OCI-LY1 (cell line): ENCODE results near the gene LUZP1.

Experiments used
- H2AFZ ChIP-seq: fragments of 200-600 bp; sonication (generic), shearing (Covaris generic); 2 replicates; pipeline ENCODE4 v1.6.0; 2014; ENCODE audit warnings: antibody characterized with exemption, mild to moderate bottlenecking, low read length
- H3F3A ChIP-seq: fragments of 200-600 bp; sonication (generic), shearing (Covaris generic); 2 replicates; pipeline ENCODE4 v1.6.0; 2014; ENCODE audit warnings: mild to moderate bottlenecking, antibody characterized with exemption, low read length, moderate library complexity; ENCODE audit not compliant: insufficient read depth
- H3K27ac ChIP-seq: fragments of 200-600 bp; sonication (generic); 2 replicates; pipeline ENCODE4 v1.5.1; 2014; ENCODE audit warnings: low read length, mixed run types, mild to moderate bottlenecking, low read depth; ENCODE audit not compliant: poor library complexity, severe bottlenecking
- H3K27me3 ChIP-seq: fragments of 200-600 bp; sonication (generic); 2 replicates; pipeline ENCODE4 v1.6.0; 2014; ENCODE audit warnings: antibody characterized with exemption, mild to moderate bottlenecking, low read length, moderate library complexity; ENCODE audit not compliant: insufficient read depth
- H3K36me3 ChIP-seq: fragments of 200-600 bp; sonication (generic); 2 replicates; pipeline ENCODE4 v1.6.1; 2014; ENCODE audit warnings: mild to moderate bottlenecking, antibody characterized with exemption, low read length, moderate library complexity, mixed read lengths; ENCODE audit not compliant: insufficient read depth
- H3K4me1 ChIP-seq: fragments of 200-600 bp; sonication (generic); 2 replicates; pipeline ENCODE4 v1.5.1; 2014; ENCODE audit warnings: mild to moderate bottlenecking, low read length, moderate library complexity; ENCODE audit not compliant: insufficient read depth, severe bottlenecking
- H3K4me2 ChIP-seq: fragments of 200-600 bp; sonication (generic), shearing (Covaris generic); 2 replicates; pipeline ENCODE4 v1.6.1; 2014; ENCODE audit warnings: low read length
- H3K4me3 ChIP-seq: fragments of 200-600 bp; sonication (generic); 2 replicates; pipeline ENCODE4 v1.5.1; 2014; ENCODE audit warnings: low read length, low read depth, mild to moderate bottlenecking, mixed read lengths; ENCODE audit not compliant: poor library complexity, severe bottlenecking
- H3K79me2 ChIP-seq: fragments of 200-600 bp; shearing (Covaris generic); 2 replicates; pipeline ENCODE4 v1.6.1; 2016; ENCODE audit warnings: mixed run types, low read length, mixed read lengths; ENCODE audit not compliant: insufficient read depth
- H3K9ac ChIP-seq: fragments of 200-600 bp; sonication (generic), shearing (Covaris generic); 2 replicates; pipeline ENCODE4 v1.6.1; 2014; ENCODE audit warnings: mild to moderate bottlenecking, low read length, mixed read lengths
- H3K9me2 ChIP-seq: fragments of 200-600 bp; sonication (generic), shearing (Covaris generic); 2 replicates; pipeline ENCODE4 v1.6.1; 2014; ENCODE audit warnings: low read depth, mild to moderate bottlenecking, low read length, mixed read lengths
- H3K9me3 ChIP-seq: fragments of 200-600 bp; shearing (Covaris generic); 2 replicates; pipeline ENCODE4 v1.6.1; 2014; ENCODE audit warnings: low read length, mixed read lengths
- H4K20me1 ChIP-seq: fragments of 200-600 bp; sonication (generic), shearing (Covaris generic); 2 replicates; pipeline ENCODE4 v1.6.0; 2016; ENCODE audit warnings: mild to moderate bottlenecking, low read length; ENCODE audit not compliant: insufficient read depth
- EZH2 ChIP-seq: fragments of 200-600 bp; sonication (generic), shearing (Covaris generic); IDR thresholded peaks from 2 replicates; pipeline ENCODE4 v1.8.0; 2017; ENCODE audit warnings: borderline replicate concordance, mixed run types, mild to moderate bottlenecking, antibody characterized with exemption, low read length, moderate library complexity, mixed read lengths
- TF ChIP-seq, protein P1 (sequence below): fragments of 200-600 bp; sonication (generic), shearing (Covaris generic); IDR thresholded peaks from 2 replicates; pipeline ENCODE4 v1.5.1; 2017; ENCODE audit warnings: mild to moderate bottlenecking, antibody characterized with exemption, low read length, moderate library complexity, mixed read lengths

LUZP1 gene

DNA sequence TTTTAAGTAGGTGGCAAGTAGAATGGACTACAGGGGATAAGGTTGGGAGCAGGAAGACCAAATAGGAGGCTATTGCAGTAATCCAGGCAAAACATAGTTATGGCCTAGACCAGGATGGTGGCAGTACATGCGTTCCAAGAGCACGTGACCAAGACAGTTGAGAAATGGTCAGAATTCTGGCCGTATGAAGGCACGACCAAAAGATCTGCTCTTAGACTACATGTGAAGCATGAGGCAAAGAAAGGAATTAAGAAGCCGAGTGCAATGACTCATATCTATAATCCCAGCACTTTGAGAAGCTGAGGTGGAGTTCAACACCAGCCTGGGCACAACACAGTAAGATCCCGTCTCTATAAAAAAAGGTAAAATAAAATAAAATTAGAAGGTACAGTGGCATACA is 71.3 kb downstream of the LUZP1 start:
- Histone ChIP-seq H3K9me3 (no peaks in the 10 kb centered on the region), H3K4me3 (no peak overlapping the region), H3K4me2 (no peak overlapping the region), H3F3A (no peaks in the 10 kb centered on the region), H3K9me2 (no peaks in the 10 kb centered on the region), H3K9ac (no peak overlapping the region), H3K79me2 (no peaks in the 10 kb centered on the region), H3K27ac (no peak overlapping the region), H3K27me3 (no peaks in the 10 kb centered on the region), H2AFZ (no peak overlapping the region), H4K20me1 (no peaks in the 10 kb centered on the region), H3K36me3 (peaks cover 5% of the 10 kb centered on the region; the same call in 1 of the 2 replicates), H3K4me1 (no peaks in the 10 kb centered on the region)
- TF ChIP-seq, protein P1, sequence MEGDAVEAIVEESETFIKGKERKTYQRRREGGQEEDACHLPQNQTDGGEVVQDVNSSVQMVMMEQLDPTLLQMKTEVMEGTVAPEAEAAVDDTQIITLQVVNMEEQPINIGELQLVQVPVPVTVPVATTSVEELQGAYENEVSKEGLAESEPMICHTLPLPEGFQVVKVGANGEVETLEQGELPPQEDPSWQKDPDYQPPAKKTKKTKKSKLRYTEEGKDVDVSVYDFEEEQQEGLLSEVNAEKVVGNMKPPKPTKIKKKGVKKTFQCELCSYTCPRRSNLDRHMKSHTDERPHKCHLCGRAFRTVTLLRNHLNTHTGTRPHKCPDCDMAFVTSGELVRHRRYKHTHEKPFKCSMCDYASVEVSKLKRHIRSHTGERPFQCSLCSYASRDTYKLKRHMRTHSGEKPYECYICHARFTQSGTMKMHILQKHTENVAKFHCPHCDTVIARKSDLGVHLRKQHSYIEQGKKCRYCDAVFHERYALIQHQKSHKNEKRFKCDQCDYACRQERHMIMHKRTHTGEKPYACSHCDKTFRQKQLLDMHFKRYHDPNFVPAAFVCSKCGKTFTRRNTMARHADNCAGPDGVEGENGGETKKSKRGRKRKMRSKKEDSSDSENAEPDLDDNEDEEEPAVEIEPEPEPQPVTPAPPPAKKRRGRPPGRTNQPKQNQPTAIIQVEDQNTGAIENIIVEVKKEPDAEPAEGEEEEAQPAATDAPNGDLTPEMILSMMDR = no peak
- no peak for TF ChIP-seq EZH2

DNA sequence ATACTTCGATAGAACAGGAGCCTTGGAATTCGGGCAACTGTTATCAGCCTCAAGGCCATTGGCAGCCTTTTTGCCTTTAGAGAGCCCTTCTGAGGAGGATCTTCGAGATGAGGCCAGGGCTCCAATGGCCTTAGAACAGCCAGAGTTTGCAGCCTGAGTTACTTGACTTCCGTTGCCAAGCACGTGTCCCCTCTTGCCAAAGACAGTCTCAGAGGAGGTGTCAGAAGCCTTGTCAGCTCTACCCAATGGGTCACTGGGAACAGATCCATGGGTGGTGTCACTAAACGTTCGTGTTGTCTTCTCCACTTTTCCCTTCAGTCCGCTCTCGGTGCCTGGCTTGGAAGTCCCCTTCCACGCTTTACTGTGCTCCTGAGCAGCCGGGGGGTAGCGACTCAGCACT is 76.2 kb downstream of the LUZP1 start:
- Histone ChIP-seq H3K4me2 (no peak overlapping the region), H3K9me3 (no peaks in the 10 kb centered on the region), H3K9me2 (no peaks in the 10 kb centered on the region), H3K36me3 (peaks cover 5% of the 10 kb centered on the region; the same call in 1 of the 2 replicates), H3K4me3 (no peak overlapping the region), H3K4me1 (no peaks in the 10 kb centered on the region), H4K20me1 (no peaks in the 10 kb centered on the region), H3F3A (no peaks in the 10 kb centered on the region), H3K9ac (no peak overlapping the region), H3K27me3 (no peaks in the 10 kb centered on the region), H3K27ac (no peak overlapping the region), H3K79me2 (no peaks in the 10 kb centered on the region), H2AFZ (no peak overlapping the region)
- TF ChIP-seq EZH2 = no peak
- TF ChIP-seq, protein P1 = no peak

DNA sequence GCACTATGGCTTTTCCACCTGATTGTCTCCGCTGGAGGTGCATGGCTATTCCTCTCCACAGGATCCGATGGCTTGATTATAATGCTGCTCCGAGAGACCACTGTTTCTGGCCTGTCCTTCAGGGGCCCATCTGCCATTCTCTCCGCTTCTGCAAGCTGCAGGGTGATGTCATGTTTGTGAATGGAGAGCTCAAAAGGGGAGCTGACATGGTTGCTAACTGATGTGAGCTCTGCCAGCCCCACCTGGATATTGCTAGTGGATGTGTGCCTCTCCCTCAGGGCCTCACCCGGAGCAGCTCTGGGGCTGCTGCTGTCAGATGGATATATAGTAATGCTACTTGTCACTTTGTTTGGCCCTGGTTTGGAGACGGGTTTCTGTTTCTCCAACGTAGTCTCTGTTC is 77.1 kb downstream of the LUZP1 start:
- Histone ChIP-seq H2AFZ (no peak overlapping the region), H3K9ac (no peak overlapping the region), H3K4me2 (no peak overlapping the region)

More for the DNA sequence above, 77.1 kb downstream of the LUZP1 start:
- H3K9me2 ChIP-seq = no peaks in the 10 kb centered on the region
- peaks cover 5% of the 10 kb centered on the region; the same call in 1 of the 2 replicates for H3K36me3 ChIP-seq
- no peak for TF ChIP-seq EZH2
- TF ChIP-seq, protein P1 = no peak
- no peaks in the 10 kb centered on the region for H3K27me3 ChIP-seq
- H3K4me1 ChIP-seq = no peaks in the 10 kb centered on the region
- H3K4me3 ChIP-seq = no peak overlapping the region
- H3K27ac ChIP-seq = no peak overlapping the region
- no peaks in the 10 kb centered on the region for H3K9me3 ChIP-seq
- H3F3A ChIP-seq = no peaks in the 10 kb centered on the region
- H3K79me2 ChIP-seq = no peaks in the 10 kb centered on the region
- no peaks in the 10 kb centered on the region for H4K20me1 ChIP-seq
